Smooth muscle cell (in vitro differentiated cells): ENCODE results near the gene SS18. TPM values are rescaled to one million over a fixed set of nuclear protein-coding genes. Genes with fewer than 3 reads are reported as not detected.

Experiments used
- DNase-seq: peaks from one replicate; lab custom pipeline; 2025; ENCODE audit not compliant: unreplicated experiment; lab: John Stamatoyannopoulos, UW
- H2AFZ ChIP-seq: fragments of 200-600 bp; sonication (generic); 2 replicates; pipeline ENCODE4 v1.6.0; 2016; ENCODE audit warnings: antibody characterized with exemption, low read depth, mild to moderate bottlenecking
- H3F3A ChIP-seq: fragments of 200-600 bp; sonication (generic); 2 replicates; pipeline ENCODE4 v1.6.0; 2017; ENCODE audit warnings: antibody characterized with exemption, low read depth
- H3K27ac ChIP-seq: fragments of 200-600 bp; sonication (generic); 2 replicates; pipeline ENCODE4 v1.5.1; 2016; ENCODE audit warnings: low read depth, mild to moderate bottlenecking
- H3K27me3 ChIP-seq: fragments of 200-600 bp; sonication (generic); 2 replicates; pipeline ENCODE4 v1.6.1; 2016; ENCODE audit warnings: low read depth, mild to moderate bottlenecking
- H3K36me3 ChIP-seq: fragments of 200-600 bp; sonication (generic); 2 replicates; pipeline ENCODE4 v1.5.1; 2016; ENCODE audit warnings: low read depth
- H3K4me1 ChIP-seq: fragments of 200-600 bp; sonication (generic); 2 replicates; pipeline ENCODE4 v1.5.1; 2016; ENCODE audit warnings: low read depth
- H3K4me2 ChIP-seq: fragments of 200-600 bp; sonication (generic); 2 replicates; pipeline ENCODE4 v1.6.0; 2016; ENCODE audit warnings: mild to moderate bottlenecking
- H3K4me3 ChIP-seq: fragments of 200-600 bp; sonication (generic); 2 replicates; pipeline ENCODE4 v1.5.1; 2016; ENCODE audit warnings: mild to moderate bottlenecking
- H3K79me2 ChIP-seq: fragments of 200-600 bp; sonication (generic); 2 replicates; pipeline ENCODE4 v1.6.0; 2016; ENCODE audit warnings: low read depth, mild to moderate bottlenecking
- H3K9ac ChIP-seq: fragments of 200-600 bp; sonication (generic); 2 replicates; pipeline ENCODE4 v1.6.0; 2016; ENCODE audit warnings: low read depth
- H3K9me3 ChIP-seq: fragments of 200-600 bp; sonication (generic); replicated peaks from 2 replicates; pipeline ENCODE4 v1.5.1; 2016; ENCODE audit warnings: low read depth
- H4K20me1 ChIP-seq: fragments of 200-600 bp; sonication (generic); 2 replicates; pipeline ENCODE4 v1.6.0; 2016; ENCODE audit warnings: low read depth
- CTCF ChIP-seq: fragments of 200-600 bp; sonication (generic); IDR thresholded peaks from 2 replicates; pipeline ENCODE4 v1.5.1; 2017; ENCODE audit warnings: borderline replicate concordance, mild to moderate bottlenecking, antibody characterized with exemption; ENCODE audit not compliant: insufficient read depth, poor library complexity, severe bottlenecking
- WGBS: methylation state at CpG from one replicate; pipeline ENCODE4 v1.1.7; 2016; ENCODE audit warnings: low lambda C conversion rate; 5-methylcytosine and 5-hydroxymethylcytosine counted together
- polyA plus RNA-seq: library from polyadenylated mRNA; unstranded; fragments of >200 nt; fragmentation: Nextera tagmentation; extraction: Ambion mirVana; gene quantifications from 2 replicates; pipeline ENCODE4 v1.2.1, GENCODE V29; 2016
- total RNA-seq: library from RNA; depleted of rRNA; stranded (reverse); fragments of >200 nt; gene quantifications from 2 replicates; pipeline ENCODE4 v1.2.3, GENCODE V29; 2014

The SS18 gene
- total and polyA plus RNA-seq, 2 experiments from 2014 or later = 109 to 180 TPM

DNA sequence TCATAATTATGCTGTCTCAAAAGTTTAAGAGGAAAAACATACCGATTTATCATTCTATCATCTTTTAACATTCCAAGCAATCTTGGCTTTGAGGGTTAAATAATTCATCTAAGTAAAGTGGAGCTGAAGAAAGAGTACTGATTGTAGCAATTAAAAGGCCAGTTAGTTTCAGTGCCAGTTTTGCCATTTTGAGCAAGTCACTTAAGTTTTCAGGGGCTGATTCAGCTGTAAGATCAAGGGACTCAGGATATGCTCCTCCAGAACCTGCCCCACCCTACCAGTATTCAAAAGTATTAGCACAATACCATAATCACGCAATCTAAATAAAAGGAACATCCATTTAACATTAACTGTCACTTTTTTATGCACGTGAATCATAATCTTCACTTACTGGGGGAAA, 1.9 kb downstream of the SS18 start:
- H3K4me3 ChIP-seq = peak overlapping the region; percentile 84
- WGBS = 31% methylated on average over 3 of the region's 3 CpGs
- H4K20me1 ChIP-seq = peaks cover 63% of the 10 kb centered on the region
- H3K4me1 ChIP-seq = peaks cover 18% of the 10 kb centered on the region
- H2AFZ ChIP-seq = no peak overlapping the region
- peak overlapping the region; percentile 93 for H3K9ac ChIP-seq
- no peaks in the 10 kb centered on the region for H3K27me3 ChIP-seq
- no peak overlapping the region for H3K27ac ChIP-seq
- H3K9me3 ChIP-seq = no peaks in the 10 kb centered on the region
- DNase-seq = no peak
- no peak for TF ChIP-seq CTCF
- peaks cover 65% of the 10 kb centered on the region for H3K79me2 ChIP-seq
- H3F3A ChIP-seq = peaks cover 4% of the 10 kb centered on the region
- peaks cover 15% of the 10 kb centered on the region for H3K36me3 ChIP-seq
- peak overlapping the region; percentile 92 for H3K4me2 ChIP-seq

- Histone ChIP-seq H3K36me3 (peaks cover 23% of the 10 kb centered on the region), H3K27me3 (no peaks in the 10 kb centered on the region)
- WGBS = 95% methylated on average over 6 of the region's 6 CpGs
These were observed 3.5 kb downstream of the SS18 start for GRCh38 chr18:26086959-26087358.

DNA sequence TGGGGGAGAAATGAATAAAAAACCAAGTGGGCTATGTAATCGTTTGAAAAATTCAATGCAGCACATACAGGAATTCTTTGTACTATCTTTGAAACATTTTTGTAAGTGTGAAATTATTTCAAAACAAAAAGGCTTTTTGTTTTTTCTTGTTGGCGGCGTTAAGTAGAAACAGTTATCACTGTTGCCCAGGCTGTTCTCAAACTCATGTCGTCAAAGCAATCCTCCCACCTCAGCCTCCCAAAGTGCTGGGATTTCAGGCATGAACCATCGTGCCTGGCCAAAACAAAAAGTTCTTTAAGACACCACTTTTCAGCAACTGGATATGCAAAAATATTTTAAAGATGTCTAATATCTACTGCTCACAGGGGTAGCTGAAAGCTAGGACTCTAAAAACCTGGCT, 5.4 kb downstream of the SS18 start:
- no peak overlapping the region for H3K4me2 ChIP-seq
- H3K36me3 ChIP-seq = peaks cover 24% of the 10 kb centered on the region
- peaks cover 15% of the 10 kb centered on the region for H3K4me1 ChIP-seq

More at GRCh38 chr18:26086959-26087358, 3.5 kb downstream of the SS18 start:
- no peak overlapping the region for H3K27ac ChIP-seq
- H3K4me3 ChIP-seq = peak overlapping the region; percentile 84
- H2AFZ ChIP-seq = no peak overlapping the region
- peaks cover 81% of the 10 kb centered on the region for H3K79me2 ChIP-seq
- peaks cover 78% of the 10 kb centered on the region for H4K20me1 ChIP-seq
- H3F3A ChIP-seq = peaks cover 4% of the 10 kb centered on the region
- H3K9me3 ChIP-seq = no peaks in the 10 kb centered on the region
- H3K9ac ChIP-seq = no peak overlapping the region
- peak overlapping the region; percentile 92 for H3K4me2 ChIP-seq
- no peak for DNase-seq
- TF ChIP-seq CTCF = no peak
- peaks cover 18% of the 10 kb centered on the region for H3K4me1 ChIP-seq

More for the DNA sequence above, 5.4 kb downstream of the SS18 start:
- H3K4me3 ChIP-seq = no peak overlapping the region
- 95% methylated on average over 5 of the region's 5 CpGs for WGBS
- no peaks in the 10 kb centered on the region for H3F3A ChIP-seq
- no peak for TF ChIP-seq CTCF
- no peaks in the 10 kb centered on the region for H3K27me3 ChIP-seq
- no peak overlapping the region for H3K27ac ChIP-seq
- H3K79me2 ChIP-seq = peaks cover 99% of the 10 kb centered on the region
- peaks cover 95% of the 10 kb centered on the region for H4K20me1 ChIP-seq
- H2AFZ ChIP-seq = no peak overlapping the region
- DNase-seq = no peak
- H3K9ac ChIP-seq = no peak overlapping the region
- H3K9me3 ChIP-seq = no peaks in the 10 kb centered on the region
